ENCODE measurements around the gene ZNF550. TPM values are rescaled to one million over a fixed set of nuclear protein-coding genes. Genes with fewer than 3 reads are reported as not detected.

The ZNF550 gene
- total RNA-seq, 1 experiment from 2014 or later = 5.7 TPM

Other genes with a start within 250 kb of the ZNF550 start
- gene ZNF543, start 239.4 kb downstream of the ZNF550 start, total RNA-seq (2014; rRNA removed; shearing (Covaris generic); ENCODE audit: low replicate concordance) = 19.8 and 21.6 TPM in 2 replicates
- 6.9 and 10.0 TPM in 2 replicates for gene ZNF304, start 208.6 kb downstream of the ZNF550 start, total RNA-seq (2014; rRNA removed; shearing (Covaris generic); ENCODE audit: low replicate concordance)
- 19.5 and 30.0 TPM in 2 replicates for gene TRAPPC2B, start 196.3 kb downstream of the ZNF550 start, total RNA-seq (2014; rRNA removed; shearing (Covaris generic); ENCODE audit: low replicate concordance)
- 3.1 and 6.5 TPM in 2 replicates for gene ZNF547, start 196.3 kb downstream of the ZNF550 start, total RNA-seq (2014; rRNA removed; shearing (Covaris generic); ENCODE audit: low replicate concordance)
- gene ZNF548, start 170.0 kb downstream of the ZNF550 start, total RNA-seq (2014; rRNA removed; shearing (Covaris generic); ENCODE audit: low replicate concordance) = 37.3 and 40.4 TPM in 2 replicates
- gene ZNF17, start 148.7 kb downstream of the ZNF550 start, total RNA-seq (2014; rRNA removed; shearing (Covaris generic); ENCODE audit: low replicate concordance) = 17.0 and 19.2 TPM in 2 replicates
- 20.9 and 43.4 TPM in 2 replicates for gene ZNF749, start 124.5 kb downstream of the ZNF550 start, total RNA-seq (2014; rRNA removed; shearing (Covaris generic); ENCODE audit: low replicate concordance)
- gene VN1R1, start 102.7 kb downstream of the ZNF550 start, total RNA-seq (2014; rRNA removed; shearing (Covaris generic); ENCODE audit: low replicate concordance) = not detected in 2 replicates
- 0.45 and 4.6 TPM in 2 replicates for gene ZNF772, start 82.3 kb downstream of the ZNF550 start, total RNA-seq (2014; rRNA removed; shearing (Covaris generic); ENCODE audit: low replicate concordance)
- gene ZNF419, start 72.1 kb downstream of the ZNF550 start, total RNA-seq (2014; rRNA removed; shearing (Covaris generic); ENCODE audit: low replicate concordance) = 4.2 and 5.1 TPM in 2 replicates
- 19.4 and 25.2 TPM in 2 replicates for gene ZNF773, start 59.9 kb downstream of the ZNF550 start, total RNA-seq (2014; rRNA removed; shearing (Covaris generic); ENCODE audit: low replicate concordance)
- 6.7 and 9.8 TPM in 2 replicates for gene ZNF549, start 32.5 kb downstream of the ZNF550 start, total RNA-seq (2014; rRNA removed; shearing (Covaris generic); ENCODE audit: low replicate concordance)
- 3.1 and 4.6 TPM in 2 replicates for gene ZNF416, start 19.0 kb upstream of the ZNF550 start, total RNA-seq (2014; rRNA removed; shearing (Covaris generic); ENCODE audit: low replicate concordance)
- 0.11 TPM in 2 replicates for gene ZIK1, start 24.3 kb upstream of the ZNF550 start, total RNA-seq (2014; rRNA removed; shearing (Covaris generic); ENCODE audit: low replicate concordance)
- 5.2 and 7.7 TPM in 2 replicates for gene ZNF530, start 40.0 kb upstream of the ZNF550 start, total RNA-seq (2014; rRNA removed; shearing (Covaris generic); ENCODE audit: low replicate concordance)
- 13.7 and 23.4 TPM in 2 replicates for gene ZNF134, start 54.4 kb upstream of the ZNF550 start, total RNA-seq (2014; rRNA removed; shearing (Covaris generic); ENCODE audit: low replicate concordance)
- gene ZNF211, start 73.3 kb upstream of the ZNF550 start, total RNA-seq (2014; rRNA removed; shearing (Covaris generic); ENCODE audit: low replicate concordance) = 21.8 and 22.2 TPM in 2 replicates
- not detected in 2 replicates for gene ZSCAN4, start 109.1 kb upstream of the ZNF550 start, total RNA-seq (2014; rRNA removed; shearing (Covaris generic); ENCODE audit: low replicate concordance)
- gene ZNF551, start 122.1 kb upstream of the ZNF550 start, total RNA-seq (2014; rRNA removed; shearing (Covaris generic); ENCODE audit: low replicate concordance) = 17.0 and 20.9 TPM in 2 replicates
- 0.11 TPM in 1 of 2 replicates, not detected in the other for gene ZNF154, start 149.3 kb upstream of the ZNF550 start, total RNA-seq (2014; rRNA removed; shearing (Covaris generic); ENCODE audit: low replicate concordance)
- gene ZNF671, start 167.8 kb upstream of the ZNF550 start, total RNA-seq (2014; rRNA removed; shearing (Covaris generic); ENCODE audit: low replicate concordance) = 5.5 and 9.3 TPM in 2 replicates
- gene ZNF776, start 187.0 kb upstream of the ZNF550 start, total RNA-seq (2014; rRNA removed; shearing (Covaris generic); ENCODE audit: low replicate concordance) = 13.1 and 33.4 TPM in 2 replicates
- gene ZNF586, start 209.8 kb upstream of the ZNF550 start, total RNA-seq (2014; rRNA removed; shearing (Covaris generic); ENCODE audit: low replicate concordance) = 33.7 and 35.9 TPM in 2 replicates